Esophagus muscularis mucosa (tissue), 3 donors: Measurements from ENCODE around the gene NKX2-1.

Experiments used
- CTCF ChIP-seq, 3 experiments: fragments of 200-600 bp in 2 of 3; fragments of 450-650 bp in 1 of 3; sonication (generic) in 2 of 3; IDR thresholded peaks; one replicate each; pipeline ENCODE4 v1.5.1; 2017 to 2019; ENCODE audit warnings: antibody characterized with exemption in 3 of 3, mild to moderate bottlenecking in 2 of 3, moderate library complexity in 1 of 3
- POLR2A ChIP-seq: fragments of 450-650 bp; IDR thresholded peaks from one replicate; pipeline ENCODE4 v1.6.1; 2017; ENCODE audit warnings: antibody characterized with exemption, moderate library complexity, mild to moderate bottlenecking, low read depth

GRCh38 chr14:36496346-36496745, 23.7 kb downstream of the NKX2-1 start:
- TF ChIP-seq CTCF (IDR thresholded peaks at IDR 0.05) (no peak), POLR2A (no peak)
